A549 (cell line): ENCODE results near the gene RALBP1. TPM values are rescaled to one million over a fixed set of nuclear protein-coding genes. Genes with fewer than 3 reads are reported as not detected.

Source experiments
- ATAC-seq, 2 experiments: fragments of 200-7000 bp in 1 of 2; fragments of >200 bp in 1 of 2; cut with Nextera tagmentation in 1 of 2; cut with Tn5 transposase in 1 of 2; 3 replicates each; pipeline versions ENCODE4 v1.8.0 to v1.9.1; 2018 to 2020; ENCODE audit warnings: mild to moderate bottlenecking in 1 of 2, moderate library complexity in 1 of 2
- CTCF ChIA-PET: fragments of 300-600 bp; sonication (Branson Sonifier 250); formaldehyde crosslinking; extraction: SDS; loops from one replicate; lab custom pipeline; 2021; ENCODE audit warnings: antibody characterized with exemption, inconsistent platforms; lab: Yijun Ruan, JAX
- POLR2A ChIA-PET: fragments of 350-600 bp; formaldehyde crosslinking; extraction: SDS; loops from one replicate; lab custom pipeline; 2021; ENCODE audit warnings: antibody characterized with exemption, inconsistent platforms; lab: Yijun Ruan, JAX
- DNase-seq, 2 experiments: peaks; one replicate each; pipeline versions ENCODE4 v3.0.0 to v3.0.0-alpha.2; 2011 to 2016; ENCODE audit warnings: low read depth in 1 of 2, low spot score in 1 of 2
- FAIRE-seq: peaks from 2 replicates; lab custom pipeline; 2011; peaks lifted over from hg19 to GRCh38; lab: Jason Lieb, UNC
- H3K27ac ChIP-seq, 2 experiments: fragments of >200 bp; sonication (Bioruptor Twin); formaldehyde crosslinking; 3 replicates each; pipeline ENCODE4 v1.5.1; 2016 to 2017
- H3K4me1 ChIP-seq: fragments of >200 bp; sonication (Bioruptor Twin); formaldehyde crosslinking; 3 replicates; pipeline ENCODE4 v1.6.1; 2016
- H3K4me2 ChIP-seq: fragments of >200 bp; sonication (Bioruptor Twin); formaldehyde crosslinking; 3 replicates; pipeline ENCODE4 v1.6.1; 2016
- H3K4me3 ChIP-seq: fragments of >200 bp; sonication (Bioruptor Twin); formaldehyde crosslinking; 3 replicates; pipeline ENCODE4 v1.5.1; 2016
- H3K9me3 ChIP-seq: fragments of >200 bp; sonication (Bioruptor Twin); formaldehyde crosslinking; 3 replicates; pipeline ENCODE4 v1.6.1; 2016
- BHLHE40 ChIP-seq: IDR thresholded peaks from 2 replicates; pipeline ENCODE4 v1.6.1; 2012; ENCODE audit warnings: low read depth, low read length, inconsistent platforms
- CBX8 ChIP-seq: fragments of 200-600 bp; sonication (generic); IDR thresholded peaks from 2 replicates; pipeline ENCODE4 v1.6.1; 2016
- CEBPB ChIP-seq, 2 experiments: fragments of >200 bp in 1 of 2; sonication (Bioruptor Twin) in 1 of 2; formaldehyde crosslinking in 1 of 2; IDR thresholded peaks; 2 replicates each; pipeline ENCODE4 v1.6.1; 2012 to 2016
- CHD2 ChIP-seq: fragments of 150-350 bp; IDR thresholded peaks from 2 replicates; pipeline ENCODE4 v1.6.1; 2014; ENCODE audit warnings: low read length; ENCODE audit not compliant: partially characterized antibody
- ESRRA ChIP-seq: fragments of 150-350 bp; IDR thresholded peaks from 2 replicates; pipeline ENCODE4 v1.6.1; 2014; ENCODE audit warnings: mild to moderate bottlenecking, low read length, borderline replicate concordance
- FOSL2 ChIP-seq, 2 experiments: fragments of 450-650 bp in 1 of 2; fragments of >200 bp in 1 of 2; sonication (Bioruptor Twin) in 1 of 2; formaldehyde crosslinking; IDR thresholded peaks; 2 replicates each; pipeline versions ENCODE4 v1.5.0 to v1.6.1; 2016 to 2020; ENCODE audit warnings: mild to moderate bottlenecking in 1 of 2, moderate library complexity in 1 of 2
- FOXS1 ChIP-seq: fragments of 250-450 bp; sonication (Bioruptor Pico); IDR thresholded peaks from 2 replicates; pipeline ENCODE4 v1.5.0; 2020; ENCODE audit warnings: mild to moderate bottlenecking, moderate library complexity
- HDAC2 ChIP-seq: fragments of 200-600 bp; sonication (generic); IDR thresholded peaks from 2 replicates; pipeline ENCODE4 v1.6.1; 2016
- HMGXB4 ChIP-seq: fragments of 250-450 bp; sonication (Bioruptor Pico); IDR thresholded peaks from 2 replicates; pipeline ENCODE4 v1.5.0; 2021; ENCODE audit warnings: mild to moderate bottlenecking, moderate library complexity, borderline replicate concordance
- KDM5A ChIP-seq: fragments of 200-600 bp; sonication (generic); IDR thresholded peaks from 2 replicates; pipeline ENCODE4 v1.6.1; 2016; ENCODE audit warnings: antibody characterized with exemption, mild to moderate bottlenecking
- MAFK ChIP-seq: fragments of 450-650 bp; IDR thresholded peaks from 2 replicates; pipeline ENCODE4 v1.6.1; 2014; ENCODE audit not compliant: partially characterized antibody
- MAX ChIP-seq: IDR thresholded peaks from 2 replicates; pipeline ENCODE4 v1.6.1; 2012
- MAZ ChIP-seq: fragments of 150-350 bp; IDR thresholded peaks from 2 replicates; pipeline ENCODE4 v1.6.1; 2014; ENCODE audit warnings: antibody characterized with exemption, low read depth, low read length, borderline replicate concordance
- NR3C1 ChIP-seq: fragments of >200 bp; sonication (Bioruptor Twin); formaldehyde crosslinking; IDR thresholded peaks from 3 replicates; pipeline ENCODE4 v1.6.1; 2017
- POLR2A ChIP-seq: IDR thresholded peaks from 2 replicates; pipeline ENCODE4 v1.6.1; 2012; ENCODE audit warnings: mild to moderate bottlenecking, low read length
- RARB ChIP-seq: fragments of 250-450 bp; sonication (Bioruptor Pico); IDR thresholded peaks from 2 replicates; pipeline ENCODE4 v1.8.0; 2021; ENCODE audit warnings: mild to moderate bottlenecking, moderate library complexity
- RFX5 ChIP-seq: fragments of 450-650 bp; IDR thresholded peaks from 2 replicates; pipeline ENCODE4 v1.7.1; 2014; ENCODE audit warnings: antibody characterized with exemption, mild to moderate bottlenecking, moderate library complexity
- SMC3 ChIP-seq: fragments of >200 bp; sonication (Bioruptor Twin); formaldehyde crosslinking; IDR thresholded peaks from 3 replicates; pipeline ENCODE4 v1.6.1; 2018; ENCODE audit warnings: inconsistent platforms
- TFCP2L1 ChIP-seq: fragments of 250-450 bp; sonication (Bioruptor Pico); IDR thresholded peaks from 2 replicates; pipeline ENCODE4 v1.5.0; 2021; ENCODE audit warnings: mild to moderate bottlenecking
- TP53 ChIP-seq: fragments of 250-450 bp; sonication (Bioruptor Pico); IDR thresholded peaks from 2 replicates; pipeline ENCODE4 v1.5.0; 2021; ENCODE audit warnings: mild to moderate bottlenecking, moderate library complexity
- ZFP36 ChIP-seq: fragments of 450-650 bp; IDR thresholded peaks from 2 replicates; pipeline ENCODE4 v1.6.1; 2014; ENCODE audit warnings: borderline replicate concordance; ENCODE audit not compliant: partially characterized antibody
- ZNF302 ChIP-seq: fragments of 250-450 bp; sonication (Bioruptor Pico); IDR thresholded peaks from 2 replicates; pipeline ENCODE4 v1.9.0; 2021; ENCODE audit warnings: inconsistent platforms, mild to moderate bottlenecking, moderate library complexity
- WGBS: methylation state at CpG from one replicate; pipeline ENCODE4 v1.1.6; 2017; ENCODE audit errors: missing lambda C conversion rate; 5-methylcytosine and 5-hydroxymethylcytosine counted together
- polyA plus RNA-seq, 4 experiments: library from polyadenylated mRNA; depleted of rRNA in 3 of 4; stranded (reverse); fragments of >200 nt; fragmentation: RNase III in 1 of 4; extraction: RNeasy Plus Mini Kit Qiagen cat#74134 plus additional on column Dnase treatment in 1 of 4; gene quantifications; 2 replicates in 3 of 4; 3 replicates in 1 of 4; pipeline ENCODE4 v1.2.3, GENCODE V29; 2011 to 2017
- TF ChIP-seq, protein P1 (sequence below): IDR thresholded peaks from 2 replicates; pipeline ENCODE4 v1.6.1; 2012; ENCODE audit warnings: low read depth, borderline replicate concordance
- TF ChIP-seq, protein P2 (sequence below): fragments of >200 bp; sonication (Bioruptor Twin); formaldehyde crosslinking; IDR thresholded peaks from 2 replicates; pipeline ENCODE4 v1.6.1; 2016

RALBP1 gene
- polyA plus RNA-seq, 2 of the 4 experiments (the other 2 are of a cell fraction): 35.6 to 38.2 TPM

- Histone ChIP-seq H3K4me2 (no peak overlapping the region), H3K27ac (no peak overlapping the region), H3K9me3 (no peaks in the 10 kb centered on the region), H3K4me1 (no peaks in the 10 kb centered on the region), H3K4me3 (no peak overlapping the region)
- POLR2A ChIA-PET: no interaction called here
- no peak for TF ChIP-seq HDAC2
- TF ChIP-seq MAZ: no peak
- TF ChIP-seq ZFP36: no peak
- TF ChIP-seq NR3C1: no peak
- ATAC-seq (no peak), DNase-seq (no peak), FAIRE-seq (no peak)
- 92% methylated on average over 5 of the region's 5 CpGs for WGBS
- CTCF ChIA-PET: no interaction called here
Measured at GRCh38 chr18:9437021-9437437, 38.3 kb upstream of the RALBP1 start.

- FAIRE-seq: no peak
Measured at GRCh38 chr18:9437672-9438071, 37.6 kb upstream of the RALBP1 start.

DNA sequence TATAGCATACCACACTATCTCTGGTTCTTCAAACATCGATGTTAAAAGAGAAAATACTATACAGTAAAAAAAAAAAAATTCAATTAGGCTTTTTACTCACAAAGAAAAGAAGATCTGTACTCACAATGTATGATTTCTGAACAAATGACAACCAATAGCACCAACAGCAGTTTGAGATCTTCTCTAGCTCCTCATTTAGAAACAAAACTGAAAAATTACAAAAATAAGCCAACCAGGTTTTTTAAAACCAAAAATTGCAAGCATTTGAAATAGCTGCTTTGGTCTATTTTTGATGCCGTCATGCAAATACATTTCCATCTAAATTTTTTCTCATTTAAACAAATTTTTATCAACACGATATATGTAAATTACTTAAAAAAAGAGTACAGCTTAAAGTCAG is 34.3 kb upstream of the RALBP1 start:
- H3K4me1 ChIP-seq: no peaks in the 10 kb centered on the region
- DNase-seq (no peak), ATAC-seq (no peak), FAIRE-seq (no peak)
- no peak overlapping the region for H3K27ac ChIP-seq
- no peak overlapping the region for H3K4me2 ChIP-seq
- CTCF ChIA-PET: no interaction called here
- TF ChIP-seq, protein P1, sequence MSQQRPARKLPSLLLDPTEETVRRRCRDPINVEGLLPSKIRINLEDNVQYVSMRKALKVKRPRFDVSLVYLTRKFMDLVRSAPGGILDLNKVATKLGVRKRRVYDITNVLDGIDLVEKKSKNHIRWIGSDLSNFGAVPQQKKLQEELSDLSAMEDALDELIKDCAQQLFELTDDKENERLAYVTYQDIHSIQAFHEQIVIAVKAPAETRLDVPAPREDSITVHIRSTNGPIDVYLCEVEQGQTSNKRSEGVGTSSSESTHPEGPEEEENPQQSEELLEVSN: no peak
- POLR2A ChIA-PET: no interaction called here
- H3K9me3 ChIP-seq: no peaks in the 10 kb centered on the region
- no peak overlapping the region for H3K4me3 ChIP-seq
- WGBS: 57% methylated on average over 3 of the region's 3 CpGs

More at GRCh38 chr18:9437672-9438071, 37.6 kb upstream of the RALBP1 start:
- Histone ChIP-seq H3K4me3 (no peak overlapping the region), H3K4me2 (no peak overlapping the region), H3K9me3 (no peaks in the 10 kb centered on the region), H3K27ac (no peak overlapping the region), H3K4me1 (no peaks in the 10 kb centered on the region)
- ATAC-seq (no peak), DNase-seq (no peak)
- CTCF ChIA-PET: no interaction called here
- POLR2A ChIA-PET: no interaction called here
- 87% methylated on average over 4 of the region's 4 CpGs for WGBS
- TF ChIP-seq FOXS1 (CRISPR knock-in tag) (no peak), ESRRA (no peak), TFCP2L1 (CRISPR knock-in tag) (no peak), MAX (no peak), ZNF302 (CRISPR knock-in tag) (no peak), TP53 (no peak), RARB (no peak), NR3C1 (no peak), CBX8 (no peak), FOSL2 (IDR thresholded peaks at IDR 0.05) (no peak), FOSL2 (CRISPR knock-in tag; IDR thresholded peaks at IDR 0.05) (no peak)
- TF ChIP-seq, protein P1: no peak

DNA sequence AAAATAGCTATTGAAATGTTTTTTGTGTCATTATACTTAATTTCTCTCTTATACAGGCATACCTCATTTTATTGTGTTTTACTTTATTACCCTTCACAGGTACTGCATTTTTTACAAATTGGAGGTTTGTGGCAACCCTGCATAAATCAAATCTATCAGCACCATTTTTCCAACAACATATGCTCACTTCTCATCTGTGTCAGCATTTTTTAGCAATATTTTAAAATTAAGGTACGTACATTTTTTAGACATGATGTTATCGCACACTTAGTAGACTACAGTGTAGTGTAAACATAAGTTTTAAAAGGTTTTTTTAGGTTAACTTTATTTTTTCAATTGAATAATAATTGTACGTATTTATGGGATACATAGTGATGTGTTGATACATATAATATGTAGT is 30.8 kb upstream of the RALBP1 start:
- Histone ChIP-seq H3K4me1 (no peaks in the 10 kb centered on the region), H3K4me3 (no peak overlapping the region), H3K9me3 (peaks cover 7% of the 10 kb centered on the region; the same call in 1 of the 3 replicates), H3K27ac (no peak overlapping the region), H3K4me2 (no peak overlapping the region)
- TF ChIP-seq MAFK (peak; percentile 26), RFX5 (no peak), MAX (no peak), RARB (no peak), CBX8 (no peak), SMC3 (no peak), POLR2A (no peak)
- POLR2A ChIA-PET: no interaction called here
- ATAC-seq: no peak
- DNase-seq: no peak
- 78% methylated on average over 3 of the region's 3 CpGs for WGBS
- no peak for FAIRE-seq
- CTCF ChIA-PET: no interaction called here

DNA sequence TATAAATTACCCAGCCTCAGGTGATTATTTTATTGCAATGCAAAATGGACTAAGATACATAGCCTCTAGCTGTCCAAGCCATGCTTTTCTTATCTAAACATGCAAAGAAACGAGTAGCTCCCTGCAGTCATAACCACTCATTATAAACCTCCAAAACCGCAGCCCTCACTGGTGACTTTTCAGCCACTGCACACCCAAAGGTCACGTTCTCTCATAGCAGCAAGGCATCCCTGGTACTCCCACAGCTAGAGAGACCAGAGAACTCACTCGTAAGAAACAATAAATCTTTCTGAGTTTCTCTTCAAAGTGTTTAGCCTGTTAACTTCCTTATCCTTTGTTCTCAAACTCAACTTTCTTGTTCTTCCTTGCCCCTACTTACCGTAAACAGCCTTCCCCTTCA is 28.5 kb upstream of the RALBP1 start:
- no peak for FAIRE-seq
- Histone ChIP-seq H3K4me1 (no peaks in the 10 kb centered on the region), H3K27ac (no peak overlapping the region), H3K4me2 (no peak overlapping the region), H3K9me3 (peaks cover 7% of the 10 kb centered on the region; the same call in 1 of the 3 replicates), H3K4me3 (no peak overlapping the region)
- TF ChIP-seq, protein P2, sequence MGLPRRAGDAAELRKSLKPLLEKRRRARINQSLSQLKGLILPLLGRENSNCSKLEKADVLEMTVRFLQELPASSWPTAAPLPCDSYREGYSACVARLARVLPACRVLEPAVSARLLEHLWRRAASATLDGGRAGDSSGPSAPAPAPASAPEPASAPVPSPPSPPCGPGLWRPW: no peak
- TF ChIP-seq NR3C1: no peak
- TF ChIP-seq CHD2: no peak
- no peak for TF ChIP-seq KDM5A
- no peak for TF ChIP-seq CEBPB (IDR thresholded peaks at IDR 0.05)
- TF ChIP-seq BHLHE40: no peak
- TF ChIP-seq HMGXB4 (CRISPR knock-in tag): no peak
- no peak for DNase-seq
- ChIA-PET CTCF (no interaction called here), POLR2A (no interaction called here)
- 65% methylated on average over 5 of the region's 5 CpGs for WGBS
- ATAC-seq: no peak
